Heart right ventricle (tissue), 16 donors: ENCODE measurements around the gene GNS. TPM values are rescaled to one million over a fixed set of nuclear protein-coding genes. Genes with fewer than 3 reads are reported as not detected.

Source experiments
- ATAC-seq, 8 donors: fragments of 200-7000 bp; cut with Tn5 transposase; one replicate each; pipeline ENCODE4 v1.9.1; 2020; ENCODE audit warnings: mild to moderate bottlenecking in 8 of 8, moderate library complexity in 8 of 8, moderate number of reproducible peaks in 1 of 8
- DNase-seq, 2 donors: peaks; one replicate each; pipeline ENCODE4 v3.0.0-alpha.2; 2020
- H3K27ac ChIP-seq, 10 donors: fragments of 200-600 bp; sonication (generic) in 2 of 10; one replicate each; pipeline versions ENCODE4 v1.5.0 to v1.8.0; 2020 to 2022; ENCODE audit warnings: mild to moderate bottlenecking in 3 of 10
- H3K27me3 ChIP-seq, 7 donors: fragments of 200-600 bp; one replicate each; pipeline ENCODE4 v1.8.0; 2021 to 2022; ENCODE audit warnings: mild to moderate bottlenecking in 2 of 7
- H3K36me3 ChIP-seq, 9 donors: fragments of 200-600 bp; sonication (generic) in 1 of 9; one replicate each; pipeline versions ENCODE4 v1.5.0 to v1.8.0; 2020 to 2022; ENCODE audit warnings: mild to moderate bottlenecking in 2 of 9
- H3K4me1 ChIP-seq, 9 donors: fragments of 200-600 bp; sonication (generic) in 1 of 9; one replicate each; pipeline versions ENCODE4 v1.5.0 to v1.8.0; 2020 to 2022; ENCODE audit warnings: mild to moderate bottlenecking in 4 of 9
- H3K4me3 ChIP-seq, 10 donors: fragments of 200-600 bp; sonication (generic) in 2 of 10; one replicate each; pipeline versions ENCODE4 v1.5.0 to v1.8.0; 2020 to 2022; ENCODE audit warnings: mild to moderate bottlenecking in 7 of 10, moderate library complexity in 2 of 10
- H3K9me3 ChIP-seq, 11 donors: fragments of 200-600 bp in 10 of 11; sonication (generic) in 2 of 11; one replicate each; pipeline versions ENCODE4 v1.5.0 to v1.8.0; 2013 to 2022; ENCODE audit warnings: mild to moderate bottlenecking in 2 of 11, control low read depth in 1 of 11, moderate library complexity in 1 of 11
- WGBS, 2 donors: extraction: QIAGEN DNeasy Blood & Tissue Kit; methylation state at CpG; one replicate each; pipeline ENCODE4 v1.1.7; 2013; ENCODE audit warnings: inconsistent platforms in 1 of 2; 5-methylcytosine and 5-hydroxymethylcytosine counted together
- intact Hi-C, 10 donors: fragments of 100-400 bp; cut with DNase I; formaldehyde crosslinking; loops; one replicate each; pipeline versions ENCODE4 v1.11.1 to v1.14.2; 2022
- polyA plus RNA-seq, 2 donors: library from polyadenylated mRNA; stranded (reverse); fragments of 200-250 nt; gene quantifications; one replicate each; pipeline ENCODE4 v1.2.3, GENCODE V29; 2013
- total RNA-seq, 10 donors: library from RNA; stranded (reverse); fragmentation: NEBNext Ultra II Directional in 3 of 10; extraction: Animal tissue kit (Norgen Biotek cat#: 25700) in 3 of 10; gene quantifications; one replicate each; pipeline versions ENCODE4 v1.2.1 to v1.2.4, GENCODE V29; 2021 to 2023
- TF ChIP-seq, protein P1 (sequence below), 9 donors: fragments of 200-600 bp; sonication (generic) in 2 of 9; IDR thresholded peaks; one replicate each; pipeline versions ENCODE4 v1.5.0 to v1.8.0; 2021 to 2022; ENCODE audit warnings: antibody characterized with exemption in 9 of 9, mild to moderate bottlenecking in 5 of 9, moderate library complexity in 1 of 9
- donor health status: Arrhythmogenic right ventricular cardiomyopathy.
- donor health status: ischemic (EF 13 %, LVEDD 7.1; RV severe dilation, severe dysfunction).
- donor health status: healthy with polysubstance abuse.
- donor health status: DM: no; HTN: yes; CAD: no.
- donor health status: DM: no; HTN: no; CAD: no.
- donor health status: ischemic (EF 25% LVEDD 6.9; RV normal size, moderate dysfunction).
- donor health status: ischemic (EF 25% LVEDD 5.7; RV mildly dilated, moderate dysfunction).
- donor health status: healthy.
- donor health status: DM: yes; HTN: yes; CAD: no.
- donor health status: Ischemic cardiomyopathy.
- donor health status: ischemic (EF 35%, LVEDD 5.7; RV mildly dilated, moderate dysfunction).
- donor health status: nonischemic (EF 11% LVEDD 7.7; RV severe dilation, severe dysfunction).
- donor health status: DM: yes; HTN: yes; CAD: no.
- donor health status: PGD.
- donor health status: ischemic (EF 29% LVEDD 5.4; RV normal size, mild dysfunction).
- donor health status: nonischemic (EF 23%, LVEDD 6.1; RV moderate dilation, normal function).

The GNS gene
- total and polyA plus RNA-seq, 12 donors, result 20.4 to 204 (median 101) TPM

DNA sequence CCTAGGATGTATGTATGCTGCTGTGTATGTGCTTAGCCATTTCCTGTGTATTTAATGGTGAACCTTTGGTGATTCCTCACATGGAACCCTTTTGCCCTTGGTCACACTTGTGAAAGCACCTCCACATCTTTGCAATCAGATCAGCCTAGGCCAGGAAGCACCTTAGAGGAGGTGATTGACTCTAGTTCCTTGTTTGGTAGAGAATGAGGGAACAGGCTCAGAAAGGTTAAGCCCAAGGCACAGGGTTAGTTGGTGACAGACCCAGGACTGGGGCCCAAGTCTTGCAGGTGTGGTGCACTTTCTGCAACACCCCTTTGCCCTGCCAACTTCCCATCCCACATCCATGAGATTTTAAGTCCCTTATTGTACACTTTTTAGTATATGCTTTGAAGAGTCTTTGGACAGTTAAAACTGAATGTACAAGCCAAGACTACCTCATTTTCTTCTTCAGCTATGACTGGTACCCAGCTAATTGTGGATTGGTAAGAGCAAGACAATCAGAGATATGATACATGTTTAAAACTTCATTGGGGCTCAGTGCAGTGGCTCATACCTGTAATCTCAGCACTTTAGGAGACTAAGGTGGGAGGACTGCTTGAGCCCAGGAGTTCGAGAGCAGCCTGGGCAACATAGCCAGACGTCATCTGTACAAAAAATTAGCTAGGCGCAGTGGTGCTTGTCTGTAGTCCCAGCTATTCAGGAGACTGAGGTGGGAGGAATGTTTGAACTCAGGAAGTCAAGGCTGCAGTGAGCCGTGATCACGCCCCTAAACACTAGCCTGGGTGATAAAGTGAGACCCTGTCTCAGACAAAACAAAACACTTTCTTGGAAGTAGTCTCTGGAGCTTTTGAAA lies 77.8 kb downstream of the GNS start:
- peaks cover 0 to 21% (median 12%) of the 10 kb centered on the region in 9 donors for H3K36me3 ChIP-seq
- DNase-seq (no peak), ATAC-seq (no peak)
- no peaks in the 10 kb centered on the region for H3K27me3 ChIP-seq
- H3K9me3 ChIP-seq, result no peaks in the 10 kb centered on the region
- TF ChIP-seq, protein P1, sequence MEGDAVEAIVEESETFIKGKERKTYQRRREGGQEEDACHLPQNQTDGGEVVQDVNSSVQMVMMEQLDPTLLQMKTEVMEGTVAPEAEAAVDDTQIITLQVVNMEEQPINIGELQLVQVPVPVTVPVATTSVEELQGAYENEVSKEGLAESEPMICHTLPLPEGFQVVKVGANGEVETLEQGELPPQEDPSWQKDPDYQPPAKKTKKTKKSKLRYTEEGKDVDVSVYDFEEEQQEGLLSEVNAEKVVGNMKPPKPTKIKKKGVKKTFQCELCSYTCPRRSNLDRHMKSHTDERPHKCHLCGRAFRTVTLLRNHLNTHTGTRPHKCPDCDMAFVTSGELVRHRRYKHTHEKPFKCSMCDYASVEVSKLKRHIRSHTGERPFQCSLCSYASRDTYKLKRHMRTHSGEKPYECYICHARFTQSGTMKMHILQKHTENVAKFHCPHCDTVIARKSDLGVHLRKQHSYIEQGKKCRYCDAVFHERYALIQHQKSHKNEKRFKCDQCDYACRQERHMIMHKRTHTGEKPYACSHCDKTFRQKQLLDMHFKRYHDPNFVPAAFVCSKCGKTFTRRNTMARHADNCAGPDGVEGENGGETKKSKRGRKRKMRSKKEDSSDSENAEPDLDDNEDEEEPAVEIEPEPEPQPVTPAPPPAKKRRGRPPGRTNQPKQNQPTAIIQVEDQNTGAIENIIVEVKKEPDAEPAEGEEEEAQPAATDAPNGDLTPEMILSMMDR (IDR thresholded peaks at IDR 0.05), result no peak
- H3K4me1 ChIP-seq, result peaks cover 16 to 94% (median 65%) of the 10 kb centered on the region in 9 donors
- 67 to 80% methylated on average over 5 of the region's 5 CpGs for WGBS, 2 donors
- peak overlapping the region in 9 of 10 donors; percentile 7 to 89 (median 82) for H3K27ac ChIP-seq
- intact Hi-C loops, result loop anchor here in 4 of 10 donors (5.0 kb wide), 1 partner anchor 69 kb away; the partner anchor contains the start of gene RASSF3 (in 4 of the 4)
- H3K4me3 ChIP-seq, result no peak overlapping the region

DNA sequence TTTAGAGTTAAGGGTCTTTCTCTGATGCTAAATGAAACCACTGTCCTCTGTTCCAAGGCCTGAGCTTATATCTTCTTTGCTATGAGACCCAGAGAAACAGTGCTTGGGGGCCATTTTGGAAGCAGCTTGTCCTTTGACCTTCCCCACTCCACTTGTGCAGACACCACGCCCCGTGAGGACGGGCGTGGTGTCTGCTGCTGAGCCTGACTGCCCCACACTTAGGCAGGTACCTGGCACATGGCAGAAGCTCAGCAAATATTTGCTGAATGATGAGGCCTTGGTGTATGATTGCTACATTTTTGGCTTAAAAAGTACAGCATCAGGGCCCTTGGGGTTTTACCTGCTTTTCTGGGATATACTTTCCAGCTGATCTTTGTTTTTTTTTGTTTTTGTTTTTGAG lies 79.0 kb downstream of the GNS start:
- TF ChIP-seq, protein P1 (IDR thresholded peaks at IDR 0.05), result no peak
- no peak for DNase-seq
- peak overlapping the region in 3 of 10 donors; percentile 14 to 26 (median 20) for H3K4me3 ChIP-seq

DNA sequence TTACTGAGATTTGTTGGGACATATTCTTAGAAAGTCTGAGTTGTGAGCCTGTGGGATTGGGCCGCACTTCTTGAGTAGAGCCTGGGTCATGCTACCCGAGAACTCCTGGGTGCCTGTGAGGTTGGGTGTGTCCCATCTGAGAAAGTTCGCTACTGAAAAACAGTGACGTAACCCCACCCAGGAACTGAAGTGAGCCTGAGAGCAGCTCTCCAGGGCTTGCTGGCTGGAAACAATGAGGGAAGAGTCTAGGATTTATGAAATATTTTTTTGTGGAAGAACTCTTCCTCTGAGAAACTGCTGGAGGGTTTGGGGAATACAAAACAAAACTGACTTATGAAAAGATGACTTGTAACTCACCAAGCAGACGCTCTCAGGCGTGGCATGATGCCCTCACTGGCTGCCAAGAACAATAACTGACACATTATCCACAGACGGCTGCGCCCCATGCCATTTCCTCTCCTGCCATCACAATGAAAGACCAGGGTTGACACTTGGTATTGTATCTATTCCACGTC lies 79.7 kb downstream of the GNS start:
- Histone ChIP-seq H3K4me1 (peaks cover 17 to 100% (median 81%) of the 10 kb centered on the region in 9 donors), H3K27me3 (no peaks in the 10 kb centered on the region), H3K36me3 (peaks cover 0 to 2% (median 0%) of the 10 kb centered on the region in 9 donors), H3K9me3 (no peaks in the 10 kb centered on the region), H3K4me3 (peak overlapping the region in 6 of 10 donors; percentile 4 to 26 (median 12)), H3K27ac (peak overlapping the region; percentile 2 to 89 (median 82))
- 17 to 18% methylated on average over 9 of the region's 9 CpGs for WGBS, 2 donors
- ATAC-seq (peak in 7 of 8 donors; percentile 24 to 58 (median 46)), DNase-seq (peak; percentile 68 to 69)
- intact Hi-C loops, result loop anchor here in 7 of 10 donors (5.0 kb wide), 2 partner anchors 52 to 67 kb away; partner anchors contain the start of gene RASSF3 (in 5 of the 7)
- TF ChIP-seq, protein P1 (IDR thresholded peaks at IDR 0.05), result no peak

More for the DNA sequence above, 79.0 kb downstream of the GNS start:
- WGBS, 2 donors, result 56 to 77% methylated on average over 4 of the region's 4 CpGs
- no peak for ATAC-seq
- peaks cover 16 to 98% (median 76%) of the 10 kb centered on the region in 9 donors for H3K4me1 ChIP-seq
- H3K27me3 ChIP-seq, result no peaks in the 10 kb centered on the region
- H3K27ac ChIP-seq, result peak overlapping the region; percentile 2 to 89 (median 82)
- peaks cover 0 to 9% (median 2%) of the 10 kb centered on the region in 9 donors for H3K36me3 ChIP-seq
- intact Hi-C loops, result loop anchor here in 4 of 10 donors (5.0 kb wide), 1 partner anchor 68 kb away; the partner anchor contains the start of gene RASSF3 (in 4 of the 4)
- no peaks in the 10 kb centered on the region for H3K9me3 ChIP-seq

DNA sequence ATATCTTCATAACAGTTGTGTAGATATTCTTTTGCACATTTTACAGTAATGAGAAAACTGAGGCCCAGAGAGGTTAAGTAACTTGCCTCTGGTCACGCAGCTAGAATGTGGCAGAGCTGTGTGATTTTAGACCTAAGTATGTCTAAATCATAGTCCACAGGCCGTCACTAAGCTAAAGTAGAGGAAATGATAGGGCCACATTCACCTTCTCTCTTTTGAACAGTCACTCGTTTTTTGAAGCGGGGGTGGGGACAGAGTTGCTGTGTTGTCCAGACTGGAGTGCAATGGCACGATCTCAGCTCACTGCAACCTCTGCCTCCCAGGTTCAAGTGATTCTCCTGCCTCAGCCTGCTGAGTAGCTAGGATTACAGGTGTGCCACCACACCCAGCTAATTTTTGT lies 80.4 kb downstream of the GNS start:
- Histone ChIP-seq H3K4me1 (peaks cover 24 to 100% (median 83%) of the 10 kb centered on the region in 9 donors), H3K9me3 (no peaks in the 10 kb centered on the region), H3K36me3 (no peaks in the 10 kb centered on the region), H3K4me3 (no peak overlapping the region), H3K27me3 (no peaks in the 10 kb centered on the region), H3K27ac (peak overlapping the region in 9 of 10 donors; percentile 71 to 89 (median 82))
- ATAC-seq (no peak), DNase-seq (no peak)
- whole genome bisulfite sequencing, 2 donors, result 88 to 95% methylated on average over 5 of the region's 5 CpGs
- intact Hi-C loops, result loop anchor here in 3 of 10 donors (5.0 kb wide), 2 partner anchors 52 to 67 kb away; partner anchors contain the start of gene RASSF3 (in 1 of the 3)
- TF ChIP-seq, protein P1 (IDR thresholded peaks at IDR 0.05), result no peak
